T follicular helper cell (primary cell): ENCODE data around the gene SOCS3.

ENCODE experiments used
- DNase-seq: peaks from one replicate; pipeline ENCODE4 v3.0.0-alpha.2; 2020; ENCODE audit warnings: low read depth

SOCS3 gene

GRCh38 chr17:78307887-78308638 is 51.8 kb downstream of the SOCS3 start:
- DNase-seq: no peak

- no peak for DNase-seq
Observed at GRCh38 chr17:78306913-78307312, 53.0 kb downstream of the SOCS3 start.
